DMS114 treated with DMSO at 0.1 percent for 48 hours (cell line): ENCODE measurements around the gene USP48.

Experiments
- DNase-seq: peaks from one replicate; lab custom pipeline; 2025; ENCODE audit not compliant: unreplicated experiment; lab: John Stamatoyannopoulos, UW

Gene USP48

GRCh38 chr1:21752186-21752585 is 30.8 kb downstream of the USP48 start:
- no peak for DNase-seq

GRCh38 chr1:21751281-21751680 is 31.7 kb downstream of the USP48 start:
- DNase-seq: no peak

- no peak for DNase-seq
Observed at GRCh38 chr1:21750841-21751240, 32.1 kb downstream of the USP48 start.

GRCh38 chr1:21749859-21750468 is 33.0 kb downstream of the USP48 start:
- DNase-seq: no peak

- no peak for DNase-seq
Observed at GRCh38 chr1:21749109-21749508, 33.8 kb downstream of the USP48 start.

- no peak for DNase-seq
Observed at GRCh38 chr1:21743476-21743875, 39.5 kb downstream of the USP48 start.

GRCh38 chr1:21742578-21742977 is 40.4 kb downstream of the USP48 start:
- DNase-seq: no peak

- DNase-seq: no peak
Observed at GRCh38 chr1:21741206-21741605, 41.7 kb downstream of the USP48 start.

- DNase-seq: no peak
Observed at GRCh38 chr1:21736876-21737275, 46.1 kb downstream of the USP48 start.

GRCh38 chr1:21736011-21736410 is 46.9 kb downstream of the USP48 start:
- DNase-seq: no peak

GRCh38 chr1:21734526-21734925 is 48.4 kb downstream of the USP48 start:
- DNase-seq: no peak

- DNase-seq: no peak
Observed at GRCh38 chr1:21732664-21733063, 50.3 kb downstream of the USP48 start.

- no peak for DNase-seq
Observed at GRCh38 chr1:21725748-21726392, 57.1 kb downstream of the USP48 start.

GRCh38 chr1:21724570-21724969 is 58.4 kb downstream of the USP48 start:
- DNase-seq: no peak

- no peak for DNase-seq
Observed at GRCh38 chr1:21724098-21724497, 58.9 kb downstream of the USP48 start.

- DNase-seq: no peak
Observed at GRCh38 chr1:21721295-21721985, 61.5 kb downstream of the USP48 start.

GRCh38 chr1:21716169-21716568 is 66.8 kb downstream of the USP48 start:
- DNase-seq: no peak

- no peak for DNase-seq
Observed at GRCh38 chr1:21707891-21708290, 75.1 kb downstream of the USP48 start.

- no peak for DNase-seq
Observed at GRCh38 chr1:21707086-21707840, 75.7 kb downstream of the USP48 start.

- DNase-seq: no peak
Observed at GRCh38 chr1:21706151-21706835, 76.7 kb downstream of the USP48 start.

GRCh38 chr1:21705303-21705980 is 77.5 kb downstream of the USP48 start:
- DNase-seq: no peak
